ELF-1 (cell line): ENCODE results near the gene CD63.

ENCODE experiments used
- DNase-seq: peaks from one replicate; pipeline ENCODE4 v3.0.0-alpha.2; 2016; ENCODE audit warnings: low read depth, low spot score

CD63 gene

DNA sequence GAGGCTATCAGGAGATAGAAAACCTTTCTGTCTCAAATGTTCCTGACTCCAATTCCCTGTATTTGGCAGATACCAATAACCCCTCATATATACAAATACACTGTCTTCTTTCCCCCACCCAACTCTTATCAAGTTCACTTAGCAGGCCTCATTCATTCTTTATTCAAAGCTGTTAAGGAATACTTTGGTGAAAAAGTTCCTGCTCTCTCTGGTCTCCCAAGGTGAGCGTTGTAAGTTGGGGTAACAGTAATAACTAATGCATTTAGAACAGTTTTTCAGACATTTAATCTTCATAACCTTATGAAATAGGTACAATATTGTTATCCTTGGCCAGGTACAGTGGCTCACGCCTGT, 10.2 kb upstream of the CD63 start:
- DNase-seq: no peak

GRCh38 chr12:55738123-55739024, 9.6 kb upstream of the CD63 start:
- peak; percentile 92 for DNase-seq

DNA sequence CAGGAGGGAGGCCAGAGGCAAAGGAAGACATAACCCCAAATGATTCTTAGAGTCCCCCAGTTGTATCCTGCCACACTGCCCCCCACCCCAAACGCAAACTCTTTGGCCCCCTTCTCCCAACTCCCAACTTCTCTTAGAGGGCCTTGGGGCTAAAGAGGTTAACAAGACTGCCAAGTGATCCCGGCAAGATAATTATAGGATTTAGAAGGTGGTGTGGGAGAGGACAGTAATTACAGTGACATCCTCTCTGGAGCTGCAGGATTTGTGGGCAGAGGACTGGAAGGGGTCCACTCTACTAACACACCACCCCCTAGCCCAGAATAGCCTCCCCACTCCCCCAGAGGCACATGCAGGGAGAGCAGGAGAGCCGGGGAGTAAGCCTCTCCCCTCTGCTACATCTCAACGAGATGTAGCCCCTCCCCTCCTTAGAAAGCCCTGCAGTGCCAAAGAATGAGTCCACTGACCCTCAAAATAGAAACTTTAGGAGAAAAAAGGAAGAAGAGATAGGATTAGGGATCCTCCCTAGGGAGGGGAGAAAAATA, 8.8 kb upstream of the CD63 start:
- DNase-seq: no peak

GRCh38 chr12:55736780-55737580, 8.2 kb upstream of the CD63 start:
- DNase-seq: peak; percentile 97

DNA sequence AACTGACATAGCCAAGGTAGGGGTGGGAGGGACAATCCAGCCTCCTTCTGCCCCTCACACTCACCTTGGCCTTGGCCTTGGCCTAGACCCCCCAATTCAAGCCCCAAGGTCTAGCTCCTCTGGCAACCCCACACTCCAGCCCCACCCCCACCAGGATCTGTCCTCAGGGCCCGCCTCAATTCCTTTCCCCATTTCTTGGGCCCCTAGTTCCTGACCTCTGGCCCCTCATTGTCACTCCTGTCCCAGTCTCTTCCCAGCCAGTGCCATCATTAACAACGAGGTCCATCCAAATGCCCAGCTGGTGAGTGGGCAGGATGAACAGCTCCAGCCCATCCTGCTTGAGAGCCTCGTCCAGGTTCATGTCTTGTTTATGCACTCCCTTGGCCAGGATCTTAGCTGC, 7.3 kb upstream of the CD63 start:
- no peak for DNase-seq

- DNase-seq: no peak
Measured at GRCh38 chr12:55734595-55734994, 5.8 kb upstream of the CD63 start.

DNA sequence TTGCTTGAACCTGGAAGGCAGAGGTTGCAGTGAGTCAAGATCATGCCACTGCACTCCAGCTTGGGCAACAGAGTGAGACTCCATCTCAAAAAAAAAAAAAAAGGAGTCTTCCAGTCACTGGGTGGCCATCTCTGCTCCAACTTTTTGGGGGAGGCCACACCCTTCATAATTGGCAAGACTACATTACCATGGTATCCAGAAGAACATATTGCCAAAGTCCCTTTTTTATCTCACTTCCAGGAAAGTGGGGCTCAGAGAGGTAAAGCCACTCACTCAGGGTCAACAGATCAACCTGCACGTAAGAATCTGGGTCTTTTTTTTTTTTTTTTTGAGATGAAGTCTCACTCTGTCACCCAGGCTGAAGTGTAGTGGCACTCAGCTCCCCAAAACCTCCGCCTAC, 5.0 kb upstream of the CD63 start:
- no peak for DNase-seq

GRCh38 chr12:55733021-55733555, 4.3 kb upstream of the CD63 start:
- DNase-seq: no peak

DNA sequence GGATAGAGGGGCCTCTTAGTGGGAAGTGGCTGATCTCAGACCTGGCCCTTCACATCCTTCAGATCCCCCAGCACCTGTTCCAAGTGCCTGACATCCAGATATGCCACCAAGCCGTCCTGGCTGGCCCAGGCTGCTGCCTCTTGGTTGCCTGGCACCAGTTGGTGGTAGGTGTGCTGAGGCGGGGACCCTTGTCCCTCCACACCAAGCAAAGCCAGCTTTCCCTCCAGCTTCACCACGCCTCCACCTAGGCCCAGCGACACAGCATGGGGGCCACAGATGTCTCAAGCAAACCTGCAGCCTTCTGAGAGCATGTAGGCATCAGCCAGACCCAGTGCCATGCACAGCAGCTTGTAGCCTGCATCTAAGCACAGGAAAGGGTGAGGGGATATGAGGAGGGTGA, 3.5 kb upstream of the CD63 start:
- no peak for DNase-seq

- peak; percentile 39 for DNase-seq
Measured at GRCh38 chr12:55729819-55730818, 1.3 kb upstream of the CD63 start.

GRCh38 chr12:55728186-55728938, 447 bp downstream of the CD63 start:
- DNase-seq: peak; percentile 46

DNA sequence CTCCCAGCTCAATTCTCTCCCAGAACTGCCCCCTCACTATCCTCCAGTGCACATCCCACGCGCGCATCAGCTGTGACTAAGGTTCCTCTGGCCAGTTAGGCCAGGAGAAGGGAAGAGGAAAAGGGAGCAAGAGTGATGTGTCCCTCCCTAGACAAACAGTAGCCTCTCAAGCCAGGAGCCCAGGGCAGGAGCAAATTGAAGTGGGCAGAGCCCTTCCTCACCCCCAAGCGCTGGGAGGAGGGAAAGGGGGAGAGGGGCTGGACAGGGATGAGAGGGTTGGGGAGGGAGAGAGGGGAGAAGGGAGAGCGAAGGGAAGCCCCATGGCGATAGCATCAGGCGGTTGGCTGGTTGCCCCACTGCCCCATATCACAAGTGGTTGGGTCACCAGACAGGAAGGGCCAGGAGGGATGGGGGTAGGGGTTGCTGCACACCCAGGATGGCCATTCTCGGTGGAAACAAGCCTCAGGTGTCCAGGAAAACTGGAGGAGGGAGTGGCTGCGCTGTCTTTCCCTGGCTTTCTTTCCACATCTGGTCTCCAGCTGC, 1.1 kb downstream of the CD63 start:
- no peak for DNase-seq

DNA sequence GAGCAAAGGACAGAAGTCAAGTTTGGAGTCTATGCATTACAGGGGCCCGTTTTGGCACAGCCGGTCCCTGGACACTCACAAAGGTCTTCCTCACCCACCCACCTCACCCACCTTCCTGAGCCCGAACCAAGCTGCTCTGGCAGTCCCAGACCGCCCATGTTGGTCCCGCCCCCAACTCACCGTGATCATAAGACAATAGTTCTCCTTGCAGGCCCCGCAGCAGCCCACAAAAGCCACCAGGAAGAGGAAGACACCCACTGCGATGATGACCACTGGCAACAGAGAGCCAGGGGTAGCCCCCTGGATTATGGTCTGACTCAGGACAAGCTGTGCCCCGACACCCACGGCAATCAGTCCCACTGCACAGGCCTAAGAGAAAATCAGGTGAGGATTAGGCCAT, 1.8 kb downstream of the CD63 start:
- no peak for DNase-seq

- no peak for DNase-seq
Measured at GRCh38 chr12:55725556-55725955, 3.3 kb downstream of the CD63 start.

DNA sequence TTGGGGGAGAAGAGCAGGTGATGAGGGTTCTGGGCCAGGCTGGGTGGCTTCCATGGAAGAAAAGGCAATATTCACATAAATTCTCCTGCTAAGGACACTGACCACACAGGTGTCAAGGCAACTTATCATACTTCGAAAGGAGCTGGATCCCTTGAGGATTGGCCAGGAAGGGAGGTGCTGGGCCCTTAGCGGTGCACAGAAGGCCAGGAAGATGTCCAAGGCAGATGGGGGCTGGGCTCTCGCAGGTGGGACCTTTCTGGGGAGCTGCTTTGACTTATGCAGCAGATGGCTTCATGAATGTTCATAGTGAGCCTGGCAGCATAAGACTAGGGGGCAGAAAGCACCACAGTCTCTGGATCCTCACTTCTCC, 3.9 kb downstream of the CD63 start:
- no peak for DNase-seq

DNA sequence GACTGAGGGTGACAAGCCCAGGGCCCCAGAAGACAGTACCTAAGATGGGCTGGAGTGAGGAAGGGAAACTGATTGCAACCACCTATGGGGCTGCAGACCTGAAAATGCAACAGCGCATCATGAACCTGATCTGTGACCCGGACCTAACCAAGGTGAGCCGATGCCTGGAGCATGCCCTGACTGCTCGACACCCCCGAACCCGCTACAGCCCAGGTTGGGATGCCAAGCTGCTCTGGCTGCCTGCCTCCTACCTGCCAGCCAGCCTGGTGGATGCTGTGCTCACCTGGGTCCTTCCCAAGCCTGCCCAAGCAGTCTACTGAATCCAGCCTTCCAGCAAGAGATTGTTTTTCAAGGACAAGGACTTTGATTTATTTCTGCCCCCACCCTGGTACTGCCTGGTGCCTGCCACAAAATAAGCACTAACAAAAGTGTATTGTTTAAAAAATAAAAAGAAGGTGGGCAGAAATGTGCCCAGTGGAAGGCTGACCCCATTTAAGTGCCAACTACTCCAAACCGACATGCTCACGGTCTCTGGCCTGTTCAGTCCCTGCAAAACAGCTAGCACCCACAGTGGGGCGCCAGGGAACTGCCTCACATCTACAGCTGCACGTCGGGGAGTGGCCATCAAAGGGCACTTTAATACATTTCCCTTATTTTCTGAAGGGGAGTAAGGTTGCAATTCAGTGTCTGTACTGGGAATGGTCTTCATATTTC, 4.4 kb downstream of the CD63 start:
- peak; percentile 63 for DNase-seq

DNA sequence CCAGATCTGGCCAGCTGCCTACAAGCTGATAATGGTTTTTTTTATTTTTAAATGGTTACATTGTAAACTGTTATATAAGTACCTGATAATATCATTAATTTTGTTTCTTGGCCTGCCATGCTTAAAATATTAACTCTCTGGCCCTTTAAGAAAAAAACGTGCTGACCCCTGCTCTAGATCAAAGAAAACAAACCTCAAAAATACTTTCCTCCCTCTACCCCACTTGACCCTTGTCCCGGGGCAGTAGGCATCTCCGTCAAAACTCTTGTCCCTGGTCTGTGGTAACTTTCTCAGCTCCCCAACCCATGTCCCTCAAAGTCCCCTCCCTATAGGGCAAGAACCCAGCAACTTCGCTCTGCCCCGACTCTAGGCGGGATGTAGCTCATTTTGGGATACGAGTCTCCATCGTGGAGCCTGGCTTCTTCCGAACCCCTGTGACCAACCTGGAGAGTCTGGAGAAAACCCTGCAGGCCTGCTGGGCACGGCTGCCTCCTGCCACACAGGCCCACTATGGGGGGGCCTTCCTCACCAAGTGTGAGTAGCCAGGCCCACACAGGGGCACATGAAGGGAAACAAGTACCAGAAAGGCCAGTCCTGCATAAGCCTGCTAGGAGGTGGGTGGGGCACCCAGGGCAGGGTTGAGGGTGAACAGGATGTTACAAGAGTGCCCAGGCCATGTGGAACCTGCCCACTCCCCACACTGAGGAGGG, 5.1 kb downstream of the CD63 start:
- no peak for DNase-seq

DNA sequence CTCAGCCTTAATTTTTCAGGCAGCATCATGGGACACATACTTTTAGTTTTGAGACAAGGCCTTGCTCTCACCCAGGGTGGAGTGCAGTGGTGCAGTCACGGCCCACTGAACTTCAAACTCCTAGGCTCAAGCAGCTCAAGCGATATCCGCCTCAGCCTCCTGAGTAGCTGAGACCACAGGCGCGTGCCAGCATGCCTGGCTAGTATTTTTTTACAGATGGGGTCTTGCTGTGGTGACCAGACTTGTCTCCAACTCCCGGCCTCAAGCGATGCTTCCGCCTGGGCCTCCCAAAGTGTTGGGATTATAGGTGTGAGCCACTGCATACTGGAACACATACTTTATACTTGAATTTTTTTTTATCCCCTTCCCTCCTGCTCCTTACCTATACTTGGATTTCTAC, 5.9 kb downstream of the CD63 start:
- DNase-seq: no peak
